Psoas muscle (tissue), 8 donors: ENCODE results near the gene ERN1. TPM values are rescaled to one million over a fixed set of nuclear protein-coding genes. Genes with fewer than 3 reads are reported as not detected.
"Not testable (repeated sequence)": the region's sequence is repeated elsewhere in the genome, so short reads cannot be mapped to it uniquely, and the experiment has no call there.

Experiments used
- ATAC-seq, 4 donors: fragments of 200-7000 bp; cut with Tn5 transposase; one replicate each; pipeline ENCODE4 v1.9.1; 2020; ENCODE audit warnings: moderate library complexity in 3 of 4, mild to moderate bottlenecking in 2 of 4
- DNase-seq, 2 donors: peaks; one replicate each; pipeline ENCODE4 v3.0.0-alpha.2; 2020
- H3K27ac ChIP-seq: fragments of 200-600 bp; one replicate; pipeline ENCODE4 v1.8.0; 2022
- H3K27me3 ChIP-seq, 3 donors: fragments of 200-600 bp in 1 of 3; one replicate each; pipeline versions ENCODE4 v1.6.1 to v1.8.0; 2013 to 2022; ENCODE audit warnings: low read length in 2 of 3, mild to moderate bottlenecking in 2 of 3, moderate library complexity in 1 of 3; ENCODE audit not compliant: insufficient read depth in 3 of 3
- H3K36me3 ChIP-seq, 2 donors: fragments of 200-600 bp in 1 of 2; one replicate each; pipeline versions ENCODE4 v1.6.1 to v1.8.0; 2013 to 2022; ENCODE audit warnings: low read depth in 1 of 2, mild to moderate bottlenecking in 1 of 2, moderate library complexity in 1 of 2; ENCODE audit not compliant: insufficient read depth in 1 of 2
- H3K4me1 ChIP-seq: fragments of 200-600 bp; one replicate; pipeline ENCODE4 v1.8.0; 2022
- H3K4me3 ChIP-seq: fragments of 200-600 bp; one replicate; pipeline ENCODE4 v1.8.0; 2022; ENCODE audit warnings: mild to moderate bottlenecking
- H3K9me3 ChIP-seq: fragments of 200-600 bp; one replicate; pipeline ENCODE4 v1.8.0; 2022
- WGBS, 3 donors: extraction: QIAGEN DNeasy Blood & Tissue Kit; methylation state at CpG; one replicate each; pipeline versions ENCODE4 v1.1.6 to v1.1.7; 2013; 5-methylcytosine and 5-hydroxymethylcytosine counted together
- intact Hi-C, 2 donors: fragments of 100-400 bp; cut with DNase I; formaldehyde crosslinking; loops; one replicate each; pipeline versions ENCODE4 v1.11.0 to v1.14.2; 2022
- polyA plus RNA-seq, 3 donors: library from polyadenylated mRNA; stranded (reverse); fragments of 200-250 nt; gene quantifications; one replicate each; pipeline ENCODE4 v1.2.3, GENCODE V29; 2013
- total RNA-seq, 4 donors: library from RNA; stranded (reverse); fragmentation: NEBNext Ultra II Directional in 2 of 4; extraction: Animal tissue kit (Norgen Biotek cat#: 25700) in 2 of 4; gene quantifications; one replicate each; pipeline versions ENCODE4 v1.2.1 to v1.2.4, GENCODE V29; 2021 to 2023
- TF ChIP-seq, protein P1 (sequence below): fragments of 200-600 bp; IDR thresholded peaks from one replicate; pipeline ENCODE4 v1.8.0; 2022; ENCODE audit warnings: antibody characterized with exemption
- donor health status: healthy with polysubstance abuse.
- donor health status: DM: no; HTN: no; CAD: no; lungs with moderate emphysema.
- donor health status: Bipolar disorder and iron deficiency.
- donor health status: healthy.
- donor health status: DM: yes; HTN: yes; CAD: no.
- donor health status: DM: no; HTN: no; CAD: no.
- donor health status: DM: no; HTN: no; CAD: no.
- donor health status: DM: yes; HTN: yes; CAD: no.

The ERN1 gene
- total and polyA plus RNA-seq, 7 donors: 2.8 to 16.6 (median 10.6) TPM

DNA sequence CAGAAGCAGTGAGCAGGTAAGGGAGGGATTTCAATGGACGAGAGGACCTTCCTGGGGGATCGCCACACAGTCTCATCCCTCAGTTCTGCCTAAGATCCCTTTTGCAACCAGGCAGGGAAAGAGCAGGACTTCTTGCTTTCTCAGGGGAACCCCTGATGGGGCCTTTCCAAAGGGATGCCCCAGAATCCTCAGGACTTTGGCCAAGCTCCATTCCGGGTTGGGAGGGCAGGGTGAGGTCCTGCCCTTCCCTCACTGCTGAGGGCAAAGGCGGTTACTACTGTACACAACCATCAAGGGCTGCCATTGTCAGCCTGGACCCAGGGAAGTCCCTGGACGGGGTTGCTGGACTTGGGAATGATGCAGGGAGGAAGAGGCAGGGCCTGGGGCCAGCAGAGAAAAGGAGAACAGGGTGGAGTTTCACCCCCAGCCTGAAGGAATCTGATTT lies 122.1 kb downstream of the ERN1 start:
- Histone ChIP-seq H3K9me3 (no peaks in the 10 kb centered on the region), H3K4me1 (peaks cover 19% of the 10 kb centered on the region), H3K27me3 (no peaks in the 10 kb centered on the region), H3K27ac (peak overlapping the region; percentile 21), H3K4me3 (no peak overlapping the region), H3K36me3 (no peaks in the 10 kb centered on the region)
- WGBS, 3 donors: 60 to 83% (median 64%) methylated on average over 5 of the region's 5 CpGs
- DNase-seq (no peak), ATAC-seq (no peak)
- TF ChIP-seq, protein P1, sequence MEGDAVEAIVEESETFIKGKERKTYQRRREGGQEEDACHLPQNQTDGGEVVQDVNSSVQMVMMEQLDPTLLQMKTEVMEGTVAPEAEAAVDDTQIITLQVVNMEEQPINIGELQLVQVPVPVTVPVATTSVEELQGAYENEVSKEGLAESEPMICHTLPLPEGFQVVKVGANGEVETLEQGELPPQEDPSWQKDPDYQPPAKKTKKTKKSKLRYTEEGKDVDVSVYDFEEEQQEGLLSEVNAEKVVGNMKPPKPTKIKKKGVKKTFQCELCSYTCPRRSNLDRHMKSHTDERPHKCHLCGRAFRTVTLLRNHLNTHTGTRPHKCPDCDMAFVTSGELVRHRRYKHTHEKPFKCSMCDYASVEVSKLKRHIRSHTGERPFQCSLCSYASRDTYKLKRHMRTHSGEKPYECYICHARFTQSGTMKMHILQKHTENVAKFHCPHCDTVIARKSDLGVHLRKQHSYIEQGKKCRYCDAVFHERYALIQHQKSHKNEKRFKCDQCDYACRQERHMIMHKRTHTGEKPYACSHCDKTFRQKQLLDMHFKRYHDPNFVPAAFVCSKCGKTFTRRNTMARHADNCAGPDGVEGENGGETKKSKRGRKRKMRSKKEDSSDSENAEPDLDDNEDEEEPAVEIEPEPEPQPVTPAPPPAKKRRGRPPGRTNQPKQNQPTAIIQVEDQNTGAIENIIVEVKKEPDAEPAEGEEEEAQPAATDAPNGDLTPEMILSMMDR: no peak
- intact Hi-C loops: no loop called here

DNA sequence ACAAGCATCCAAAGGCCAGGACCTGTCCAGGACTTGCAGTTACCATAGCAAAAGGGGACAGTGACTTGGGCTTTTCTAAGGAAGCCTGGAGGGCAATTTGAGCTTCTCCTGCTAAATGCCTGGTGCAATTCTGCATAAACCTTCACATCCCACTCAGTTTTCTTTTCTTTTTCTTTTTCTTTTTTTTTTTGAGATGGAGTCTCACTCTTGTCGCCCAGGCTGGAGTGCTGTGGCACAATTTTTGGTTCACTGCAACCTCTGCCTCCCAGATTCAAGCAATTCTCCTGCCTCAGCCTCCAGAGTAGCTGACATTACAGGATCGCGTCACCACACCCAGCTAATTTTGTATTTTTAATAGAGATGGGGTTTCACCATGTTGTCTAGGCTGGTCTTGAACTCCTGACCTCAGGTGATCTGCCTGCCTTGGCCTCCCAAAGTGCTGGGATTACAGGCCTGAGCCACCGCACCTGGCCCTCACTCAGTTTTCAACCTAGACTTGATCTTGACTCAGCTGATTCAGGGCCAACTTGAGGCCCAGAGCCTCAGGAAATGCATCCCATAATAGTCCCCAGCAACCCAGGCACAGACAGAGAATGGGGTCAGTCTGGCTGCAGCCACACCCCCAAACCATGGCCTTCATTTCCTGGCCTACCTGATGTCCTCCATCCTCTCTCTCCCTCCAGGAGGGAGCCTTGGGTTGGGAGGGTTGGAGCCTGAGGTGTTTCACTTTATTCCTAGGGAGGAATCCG lies 122.7 kb downstream of the ERN1 start:
- ATAC-seq, intact Hi-C loops, H3K4me3 ChIP-seq, H3K27me3 ChIP-seq, H3K36me3 ChIP-seq, H3K9me3 ChIP-seq, DNase-seq: not testable (repeated sequence)
- peaks cover 19% of the 10 kb centered on the region for H3K4me1 ChIP-seq
- 79 to 82% (median 80%) methylated on average over 5 of the region's 5 CpGs for WGBS, 3 donors
- peak overlapping the region; percentile 23 for H3K27ac ChIP-seq

DNA sequence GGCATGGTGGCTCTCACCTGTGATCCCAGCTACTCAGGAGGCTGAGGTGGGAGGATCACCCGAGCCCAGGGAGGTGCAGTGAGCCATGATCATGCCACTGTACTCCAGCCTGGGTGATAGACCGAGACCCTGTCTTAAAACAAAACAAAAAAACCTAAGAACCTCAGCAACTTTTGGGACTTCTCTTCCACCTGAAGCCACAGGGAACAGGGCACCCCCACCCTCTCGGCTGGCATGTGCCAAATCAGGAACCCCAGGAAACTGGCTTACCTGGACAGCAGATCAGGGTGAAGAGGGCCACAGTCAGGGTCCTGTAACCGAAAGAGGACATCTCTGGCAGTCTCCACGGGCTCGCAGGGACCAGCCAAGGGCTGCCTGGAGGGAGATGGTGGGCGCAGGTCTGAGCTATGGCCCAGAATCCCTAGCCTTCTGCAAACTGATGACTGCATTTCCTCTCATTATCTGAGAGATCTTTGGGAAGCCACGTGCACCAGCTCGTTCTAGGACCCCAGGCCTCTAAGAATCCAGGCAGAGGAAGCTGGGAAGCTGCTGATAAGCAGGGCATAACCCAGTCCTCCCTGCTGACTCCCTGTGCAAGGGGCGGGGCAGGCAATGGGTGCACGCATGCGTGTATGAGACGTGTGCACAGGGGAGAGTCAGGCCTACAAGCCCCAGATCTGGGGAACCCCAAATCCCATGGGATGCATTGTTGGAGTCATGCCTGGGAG lies 123.4 kb downstream of the ERN1 start:
- Histone ChIP-seq H3K27ac (peak overlapping the region; percentile 69), H3K4me3 (peak overlapping the region; percentile 58), H3K4me1 (peaks cover 19% of the 10 kb centered on the region), H3K9me3 (no peaks in the 10 kb centered on the region), H3K36me3 (no peaks in the 10 kb centered on the region), H3K27me3 (no peaks in the 10 kb centered on the region)
- ATAC-seq (peak; percentile 51 to 70 (median 58)), DNase-seq (peak; percentile 61 to 81)
- WGBS, 3 donors: 65 to 77% (median 67%) methylated on average over 13 of the region's 13 CpGs
- TF ChIP-seq, protein P1: no peak
- intact Hi-C loops: no loop called here

DNA sequence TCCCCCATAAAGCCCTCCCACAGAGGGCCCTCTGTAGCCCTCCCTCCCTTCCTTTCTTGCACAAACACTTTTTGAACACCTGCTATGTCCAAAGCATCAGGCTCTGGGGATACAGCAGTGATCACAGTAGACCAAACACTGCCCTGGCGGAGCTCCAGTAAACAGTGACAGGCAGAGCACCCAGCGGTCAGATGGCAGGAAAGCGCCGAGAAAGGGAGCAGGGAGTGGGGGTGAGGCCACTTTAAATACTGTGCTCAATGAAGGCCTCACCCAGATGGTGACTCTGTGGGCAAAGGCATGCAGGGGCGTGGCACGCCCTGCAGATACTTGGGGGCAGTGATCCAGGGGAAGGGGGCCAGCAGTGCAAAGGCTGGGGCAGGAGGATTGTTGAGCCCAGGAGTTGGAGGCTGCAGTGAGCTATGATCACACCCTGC lies 124.2 kb downstream of the ERN1 start:
- WGBS, 3 donors: 40 to 44% (median 42%) methylated on average over 6 of the region's 6 CpGs
- no peaks in the 10 kb centered on the region for H3K36me3 ChIP-seq
- peaks cover 19% of the 10 kb centered on the region for H3K4me1 ChIP-seq
- peak overlapping the region; percentile 58 for H3K4me3 ChIP-seq
- intact Hi-C loops: no loop called here
- no peaks in the 10 kb centered on the region for H3K27me3 ChIP-seq
- TF ChIP-seq, protein P1: no peak
- DNase-seq: peak in 1 of 2 donors; percentile 60
- H3K9me3 ChIP-seq: no peaks in the 10 kb centered on the region
- H3K27ac ChIP-seq: no peak overlapping the region
- ATAC-seq: peak in 1 of 4 donors; percentile 12
